ENCODE results near the gene ETV6. TPM values are rescaled to one million over a fixed set of nuclear protein-coding genes. Genes with fewer than 3 reads are reported as not detected.
A peak's percentile ranks its signal among the peaks of the same experiment; 100 is the strongest.

The ETV6 gene
- total RNA-seq, 6 experiments from 2014 or later = 14.6 to 20.5 (median 16.6) TPM

DNA sequence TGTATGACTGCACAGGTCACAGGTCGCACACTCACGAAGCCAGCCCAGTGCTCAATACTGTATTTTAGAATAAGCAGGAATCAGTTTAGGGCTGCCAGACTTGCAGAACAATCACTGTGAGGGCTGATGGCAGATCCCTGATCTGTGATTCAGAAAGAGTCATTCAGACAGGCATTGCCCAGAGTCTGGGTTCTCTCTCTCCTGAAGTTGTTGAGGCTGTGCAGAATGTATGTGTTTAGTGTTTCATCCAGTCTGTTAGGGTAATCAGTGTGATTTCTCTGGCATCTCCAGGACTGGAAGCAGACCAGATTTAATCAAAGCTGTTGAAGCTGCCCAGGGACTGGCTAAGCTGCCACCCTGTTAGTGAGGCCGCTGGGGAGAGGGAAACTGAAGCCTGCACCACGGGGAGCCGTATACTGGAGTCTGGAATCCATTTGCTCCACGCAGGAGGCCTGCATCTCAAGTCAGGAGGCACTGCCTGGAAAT is 69.3 kb downstream of the ETV6 start:
- Mint-ChIP-seq H3K9me3 (no peaks in the 10 kb centered on the region), H3K4me1 (ENCODE audit: low read depth) (peaks cover 73% of the 10 kb centered on the region), H3K36me3 (ENCODE audit: low read depth) (peaks cover 18% of the 10 kb centered on the region), H3K27ac (peak overlapping the region; percentile 96), H3K4me3 (peak overlapping the region; percentile 77), H3K27me3 (ENCODE audit: insufficient read depth) (peaks cover 1% of the 10 kb centered on the region)
- DNase-seq = peak; percentile 82
- TF ChIP-seq, protein P1, sequence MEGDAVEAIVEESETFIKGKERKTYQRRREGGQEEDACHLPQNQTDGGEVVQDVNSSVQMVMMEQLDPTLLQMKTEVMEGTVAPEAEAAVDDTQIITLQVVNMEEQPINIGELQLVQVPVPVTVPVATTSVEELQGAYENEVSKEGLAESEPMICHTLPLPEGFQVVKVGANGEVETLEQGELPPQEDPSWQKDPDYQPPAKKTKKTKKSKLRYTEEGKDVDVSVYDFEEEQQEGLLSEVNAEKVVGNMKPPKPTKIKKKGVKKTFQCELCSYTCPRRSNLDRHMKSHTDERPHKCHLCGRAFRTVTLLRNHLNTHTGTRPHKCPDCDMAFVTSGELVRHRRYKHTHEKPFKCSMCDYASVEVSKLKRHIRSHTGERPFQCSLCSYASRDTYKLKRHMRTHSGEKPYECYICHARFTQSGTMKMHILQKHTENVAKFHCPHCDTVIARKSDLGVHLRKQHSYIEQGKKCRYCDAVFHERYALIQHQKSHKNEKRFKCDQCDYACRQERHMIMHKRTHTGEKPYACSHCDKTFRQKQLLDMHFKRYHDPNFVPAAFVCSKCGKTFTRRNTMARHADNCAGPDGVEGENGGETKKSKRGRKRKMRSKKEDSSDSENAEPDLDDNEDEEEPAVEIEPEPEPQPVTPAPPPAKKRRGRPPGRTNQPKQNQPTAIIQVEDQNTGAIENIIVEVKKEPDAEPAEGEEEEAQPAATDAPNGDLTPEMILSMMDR (IDR thresholded peaks at IDR 0.05) = no peak

DNA sequence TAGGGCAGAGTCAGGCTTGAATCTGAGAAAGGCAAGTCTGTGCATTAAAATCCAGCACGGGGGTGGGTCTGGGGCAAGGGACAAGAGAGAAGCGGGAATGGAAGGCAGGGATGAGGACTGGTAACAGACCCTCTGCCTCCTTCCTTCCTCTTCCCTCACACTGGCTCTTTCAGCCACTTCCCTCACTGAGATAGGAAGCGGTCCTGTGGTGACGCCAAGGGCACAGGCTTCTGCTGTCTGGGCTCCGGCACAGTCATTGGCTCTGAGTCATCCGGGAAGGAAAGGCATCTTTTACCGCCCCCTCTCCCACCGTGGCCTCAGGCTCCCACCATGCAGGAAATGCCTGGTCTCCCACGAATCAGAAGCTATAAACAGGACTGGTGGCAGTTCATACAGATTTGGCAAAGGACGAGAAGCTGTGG is 70.2 kb downstream of the ETV6 start:
- peak; percentile 95 for DNase-seq
- Mint-ChIP-seq H3K9me3 (no peaks in the 10 kb centered on the region), H3K27ac (peak overlapping the region; percentile 96), H3K27me3 (ENCODE audit: insufficient read depth) (no peaks in the 10 kb centered on the region; the same call in 1 of the 2 replicates), H3K4me3 (peak overlapping the region; percentile 77), H3K4me1 (ENCODE audit: low read depth) (peaks cover 79% of the 10 kb centered on the region), H3K36me3 (ENCODE audit: low read depth) (peaks cover 15% of the 10 kb centered on the region)
- TF ChIP-seq, protein P1 (IDR thresholded peaks at IDR 0.05) = no peak

DNA sequence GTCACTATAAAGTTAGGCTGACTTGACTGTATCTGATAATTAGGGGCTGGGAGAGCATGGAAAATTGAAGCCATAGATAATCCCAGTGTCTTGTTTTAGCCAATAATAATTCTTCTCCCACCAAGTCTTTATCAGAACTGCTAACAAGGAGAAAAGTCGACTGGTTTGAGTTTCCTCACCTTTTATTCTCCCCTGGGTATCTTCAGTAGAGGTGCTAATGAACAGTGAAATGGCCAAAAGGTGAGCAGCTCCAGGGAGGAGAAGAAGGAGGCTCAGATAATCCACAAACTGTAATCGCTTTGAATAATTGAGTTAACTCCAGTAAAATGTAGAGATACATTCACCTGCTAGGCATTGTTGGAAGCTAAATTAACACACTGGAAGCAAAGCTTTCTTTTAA is 72.6 kb downstream of the ETV6 start:
- no peak overlapping the region for H3K4me3 Mint-ChIP-seq
- TF ChIP-seq, protein P1 (IDR thresholded peaks at IDR 0.05) = peak; percentile 38; the same call in 1 of the 2 replicates
- peaks cover 10% of the 10 kb centered on the region for H3K36me3 Mint-ChIP-seq (ENCODE audit: low read depth)

DNA sequence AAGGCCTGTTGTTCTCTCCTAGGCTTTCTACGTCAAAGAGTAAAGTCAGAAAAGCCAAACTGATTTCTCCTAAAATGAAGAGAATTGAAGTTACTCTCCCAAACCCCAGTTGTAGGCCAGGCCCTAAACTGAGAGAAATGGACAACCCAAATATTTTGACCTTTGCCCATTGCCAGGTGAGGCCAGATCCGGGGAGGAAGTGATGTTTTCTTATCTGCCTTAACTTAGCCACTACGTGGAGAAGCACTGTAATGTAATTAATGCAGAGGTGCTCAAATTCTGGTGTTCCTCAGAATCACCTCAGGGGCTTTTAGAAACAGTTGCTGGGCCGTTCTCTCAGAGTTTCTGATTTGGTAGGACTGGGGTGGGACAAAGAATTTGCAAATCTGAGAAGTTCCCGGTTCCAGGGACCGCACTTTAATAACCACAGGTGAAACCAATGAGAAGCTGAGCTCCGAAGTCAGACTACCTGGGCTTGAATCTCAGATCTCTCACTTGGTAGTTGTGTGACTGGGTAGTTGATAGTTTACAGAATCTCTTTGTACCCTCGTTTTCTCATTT is 73.2 kb downstream of the ETV6 start:
- Mint-ChIP-seq H3K4me1 (ENCODE audit: low read depth) (peaks cover 65% of the 10 kb centered on the region), H3K9me3 (no peaks in the 10 kb centered on the region), H3K4me3 (no peak overlapping the region), H3K36me3 (ENCODE audit: low read depth) (peaks cover 10% of the 10 kb centered on the region), H3K27me3 (ENCODE audit: insufficient read depth) (no peaks in the 10 kb centered on the region), H3K27ac (no peak overlapping the region)
- TF ChIP-seq, protein P1 (IDR thresholded peaks at IDR 0.05) = no peak
- DNase-seq = no peak

More for the DNA sequence above, 72.6 kb downstream of the ETV6 start:
- DNase-seq = no peak
- H3K4me1 Mint-ChIP-seq (ENCODE audit: low read depth) = peaks cover 71% of the 10 kb centered on the region
- H3K27me3 Mint-ChIP-seq (ENCODE audit: insufficient read depth) = no peaks in the 10 kb centered on the region
- no peaks in the 10 kb centered on the region for H3K9me3 Mint-ChIP-seq
- H3K27ac Mint-ChIP-seq = no peak overlapping the region

DNA sequence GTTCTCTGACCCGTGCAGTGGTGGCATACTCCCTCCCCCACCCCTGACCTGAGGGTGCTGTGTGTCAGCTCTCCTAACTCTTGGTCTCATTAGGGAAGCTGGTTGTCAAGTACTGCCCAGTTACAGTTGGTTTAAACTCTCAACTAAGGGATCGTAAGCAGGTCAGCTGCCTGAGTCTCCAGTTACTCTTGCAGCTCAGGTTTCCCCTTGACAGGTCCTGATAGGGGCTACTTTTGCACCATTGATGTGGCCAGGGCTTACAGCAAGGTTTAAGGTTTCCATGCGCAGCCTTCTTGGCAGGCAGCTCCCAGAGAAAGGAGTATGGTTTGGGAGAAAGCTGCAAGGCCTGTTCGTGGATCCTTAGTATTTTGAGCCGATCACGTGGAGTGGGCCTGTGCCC is 74.5 kb downstream of the ETV6 start:
- H3K9me3 Mint-ChIP-seq = no peaks in the 10 kb centered on the region
- peaks cover 59% of the 10 kb centered on the region for H3K4me1 Mint-ChIP-seq (ENCODE audit: low read depth)
- TF ChIP-seq, protein P1 (IDR thresholded peaks at IDR 0.05) = no peak
- H3K27ac Mint-ChIP-seq = peak overlapping the region; percentile 53
- no peak for DNase-seq
- H3K4me3 Mint-ChIP-seq = no peak overlapping the region
- H3K36me3 Mint-ChIP-seq (ENCODE audit: low read depth) = peaks cover 10% of the 10 kb centered on the region
- H3K27me3 Mint-ChIP-seq (ENCODE audit: insufficient read depth) = no peaks in the 10 kb centered on the region

Data from HFFc6 (cell line).